ENCODE results near the gene NOP9.

The NOP9 gene

DNA sequence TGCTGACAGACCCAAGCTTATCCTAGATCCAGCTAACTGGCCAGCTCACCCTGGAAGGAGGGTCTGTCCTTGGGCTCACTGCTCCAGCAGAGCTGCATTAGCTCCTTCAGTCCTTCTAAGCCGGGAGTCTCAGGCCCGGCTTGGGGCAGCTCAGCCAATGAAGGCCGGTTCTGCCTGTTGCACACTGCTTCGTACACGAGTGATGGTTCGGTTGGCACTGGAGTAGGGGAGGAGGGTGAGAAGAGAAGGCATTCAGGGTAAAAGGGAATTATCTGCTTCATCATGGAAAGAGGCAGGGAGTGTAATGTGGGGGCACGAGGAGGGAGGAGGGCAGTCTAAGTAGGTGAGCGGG lies 38.1 kb downstream of the NOP9 start:
- TF ChIP-seq, protein P1, sequence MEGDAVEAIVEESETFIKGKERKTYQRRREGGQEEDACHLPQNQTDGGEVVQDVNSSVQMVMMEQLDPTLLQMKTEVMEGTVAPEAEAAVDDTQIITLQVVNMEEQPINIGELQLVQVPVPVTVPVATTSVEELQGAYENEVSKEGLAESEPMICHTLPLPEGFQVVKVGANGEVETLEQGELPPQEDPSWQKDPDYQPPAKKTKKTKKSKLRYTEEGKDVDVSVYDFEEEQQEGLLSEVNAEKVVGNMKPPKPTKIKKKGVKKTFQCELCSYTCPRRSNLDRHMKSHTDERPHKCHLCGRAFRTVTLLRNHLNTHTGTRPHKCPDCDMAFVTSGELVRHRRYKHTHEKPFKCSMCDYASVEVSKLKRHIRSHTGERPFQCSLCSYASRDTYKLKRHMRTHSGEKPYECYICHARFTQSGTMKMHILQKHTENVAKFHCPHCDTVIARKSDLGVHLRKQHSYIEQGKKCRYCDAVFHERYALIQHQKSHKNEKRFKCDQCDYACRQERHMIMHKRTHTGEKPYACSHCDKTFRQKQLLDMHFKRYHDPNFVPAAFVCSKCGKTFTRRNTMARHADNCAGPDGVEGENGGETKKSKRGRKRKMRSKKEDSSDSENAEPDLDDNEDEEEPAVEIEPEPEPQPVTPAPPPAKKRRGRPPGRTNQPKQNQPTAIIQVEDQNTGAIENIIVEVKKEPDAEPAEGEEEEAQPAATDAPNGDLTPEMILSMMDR (IDR thresholded peaks at IDR 0.05): no peak

DNA sequence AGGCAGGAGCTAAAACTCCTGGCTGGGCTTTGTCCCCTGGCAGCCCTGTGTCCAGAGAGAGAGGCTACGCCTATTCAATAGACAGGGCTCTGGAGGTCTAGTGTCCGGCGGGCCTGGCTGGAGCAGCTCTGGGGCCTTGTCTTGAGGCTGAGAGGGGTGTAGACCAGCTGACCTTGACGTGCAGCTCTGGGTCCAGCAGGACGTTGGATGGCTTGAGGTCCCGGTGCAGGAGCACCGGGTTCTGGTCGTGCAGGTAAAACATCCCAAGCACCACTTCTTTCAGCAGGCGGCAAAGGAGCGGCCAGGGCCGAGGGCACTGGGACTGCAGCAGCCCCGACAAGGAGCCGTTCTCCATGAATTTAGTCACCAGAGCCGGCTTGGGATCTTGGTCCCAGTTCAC lies 39.2 kb downstream of the NOP9 start:
- TF ChIP-seq, protein P1 (IDR thresholded peaks at IDR 0.05): no peak

DNA sequence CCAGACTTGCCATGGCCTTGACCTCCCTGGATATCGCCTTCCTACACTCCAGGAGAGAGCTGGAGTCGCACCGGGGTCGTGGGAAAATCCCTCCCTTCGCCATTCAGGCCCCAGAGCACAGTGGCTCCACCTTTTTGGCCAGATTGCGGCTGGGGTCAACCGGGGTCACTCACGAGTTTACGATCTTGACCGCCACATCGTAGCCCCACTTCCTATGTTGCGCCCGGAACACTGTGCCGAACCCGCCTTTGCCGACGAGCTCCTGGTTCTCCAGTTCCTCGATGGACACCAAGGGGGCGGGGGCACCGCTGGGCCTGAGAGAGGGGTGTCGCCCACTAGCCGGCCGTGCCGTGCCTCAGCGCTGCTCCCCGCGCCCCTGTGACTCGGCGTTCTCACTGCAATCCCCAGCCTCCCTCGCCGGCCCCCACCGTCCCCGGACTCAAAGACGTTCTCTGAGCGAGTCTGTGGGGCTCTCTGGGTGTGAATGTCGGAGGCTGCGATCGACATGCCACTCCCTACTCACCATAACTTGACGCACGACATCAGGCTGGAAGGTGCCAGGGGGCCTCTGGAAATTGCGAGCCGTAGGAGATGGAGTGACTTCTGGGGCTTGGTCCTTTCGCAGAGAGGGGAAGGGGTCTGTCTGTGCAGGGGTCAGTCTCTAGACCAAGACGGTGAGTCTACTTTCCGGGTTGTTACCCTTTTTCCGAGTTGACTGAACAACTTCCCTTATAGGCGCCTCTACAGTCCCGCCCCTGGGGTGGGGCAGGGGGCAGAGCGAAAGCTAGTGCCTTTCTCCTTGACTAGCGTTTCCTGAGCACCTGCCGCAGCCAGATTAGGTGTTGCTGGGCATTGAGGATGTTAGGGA lies 39.9 kb downstream of the NOP9 start, which contains the start of gene RIPK3:
Gene RIPK3 (minus strand): TSS at position 708 of the 868 bp plus-strand sequence. CDS start 165 bp downstream, at position 543.
- TF ChIP-seq, protein P1 (IDR thresholded peaks at IDR 0.05): no peak

DNA sequence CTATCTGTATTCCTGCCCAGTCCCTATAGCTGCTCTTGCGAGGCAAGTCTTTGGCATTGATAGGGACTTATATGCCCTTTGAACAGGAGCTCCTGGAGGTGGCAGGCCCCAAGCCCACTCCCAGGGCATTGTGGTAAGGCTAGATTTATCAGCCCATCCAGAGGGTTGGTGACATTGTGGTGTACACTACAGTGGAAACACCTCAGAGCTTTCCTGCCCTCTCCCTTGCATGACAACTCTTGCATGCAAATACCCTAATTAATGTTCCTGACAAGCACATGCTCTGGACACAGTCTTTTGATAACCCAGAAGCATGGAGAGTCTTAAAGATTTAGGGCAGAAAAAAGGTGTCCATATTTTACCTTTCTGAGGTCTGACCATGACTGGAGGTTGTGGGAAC lies 41.0 kb downstream of the NOP9 start:
- TF ChIP-seq, protein P1 (IDR thresholded peaks at IDR 0.05): no peak

DNA sequence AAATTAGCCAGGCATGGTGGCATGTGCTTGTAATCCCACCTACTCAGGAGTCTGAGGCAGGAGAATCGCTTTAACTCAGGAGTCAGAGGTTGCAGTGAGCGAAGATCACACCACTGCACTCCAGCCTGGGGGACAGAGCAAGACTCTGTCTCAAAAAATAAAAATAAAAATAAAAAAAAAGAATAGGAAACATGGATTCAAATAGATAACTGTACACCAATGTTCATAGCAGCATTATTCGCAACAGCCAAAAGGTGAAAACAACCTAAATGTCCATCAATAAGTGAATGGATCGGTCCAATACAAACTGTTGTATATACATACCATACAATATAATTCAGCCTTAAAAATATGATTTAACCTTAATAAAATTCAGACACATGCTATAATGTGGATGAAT lies 43.2 kb downstream of the NOP9 start:
- TF ChIP-seq, protein P1 (IDR thresholded peaks at IDR 0.05): no peak

DNA sequence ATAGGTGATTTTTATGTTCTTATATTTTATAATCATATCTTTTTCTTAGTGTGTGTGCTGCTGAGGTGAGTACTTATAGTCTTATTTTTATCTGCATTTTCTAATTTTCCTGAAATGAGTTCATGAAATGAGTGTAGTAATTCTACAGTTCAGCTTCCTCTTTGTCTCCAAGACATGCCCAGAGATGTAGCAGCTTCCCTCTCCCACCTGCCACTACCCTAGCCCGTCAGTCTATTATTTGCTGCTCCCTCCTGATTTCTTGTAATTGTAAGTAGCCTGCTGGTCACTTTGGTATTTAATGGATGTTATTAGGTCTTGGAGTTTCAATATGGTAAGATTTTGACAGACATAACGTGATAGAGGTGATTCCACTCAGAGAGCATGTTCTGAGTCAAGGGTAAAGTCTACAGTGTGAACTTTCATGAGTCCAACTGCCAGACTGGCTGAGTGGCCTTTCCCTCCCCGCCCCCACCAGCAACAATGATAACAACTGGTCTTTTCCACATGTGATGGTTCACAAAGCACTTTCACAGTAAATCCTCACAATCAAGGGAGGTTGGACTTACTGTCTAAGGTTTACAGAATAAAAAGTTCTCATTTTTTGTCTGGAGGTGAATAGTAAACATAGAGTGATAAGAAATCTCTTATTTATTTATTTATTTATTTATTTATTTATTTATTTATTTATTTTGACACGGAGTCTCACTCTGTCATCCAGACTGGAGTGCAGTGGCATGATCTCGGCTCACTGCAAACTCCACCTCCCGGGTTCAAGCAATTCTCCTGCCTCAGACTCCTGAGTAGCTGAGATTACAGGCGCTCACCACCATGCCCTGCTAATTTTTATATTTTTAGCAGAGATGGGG lies 44.4 kb downstream of the NOP9 start:
- TF ChIP-seq, protein P1 (IDR thresholded peaks at IDR 0.05): no peak

DNA sequence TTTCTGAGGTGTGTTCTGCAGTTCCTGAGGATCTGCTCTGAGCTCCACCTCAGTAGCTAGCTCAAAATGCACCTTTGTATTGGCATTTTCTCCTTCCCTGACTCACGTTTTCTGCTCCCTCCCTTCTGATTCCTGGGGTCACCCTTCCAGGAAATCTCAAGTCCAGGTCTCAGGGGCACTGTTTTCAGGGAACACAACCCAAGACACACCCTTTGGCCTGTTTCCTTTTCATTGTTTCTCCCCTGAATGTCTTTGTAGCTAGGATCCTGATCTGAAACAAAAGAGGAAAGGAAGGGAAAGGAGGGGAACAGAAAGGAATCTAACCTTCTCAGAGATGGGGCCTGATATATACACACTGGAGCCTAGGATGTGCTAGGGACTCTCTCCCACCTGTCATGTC lies 47.5 kb downstream of the NOP9 start:
- TF ChIP-seq, protein P1 (IDR thresholded peaks at IDR 0.05): no peak

Measured in LNCAP (cell line).